HG02840 (cell line): ENCODE measurements around the gene RNF17.
"Not testable (repeated sequence)": the region's sequence is repeated elsewhere in the genome, so short reads cannot be mapped to it uniquely, and the experiment has no call there.

Experiments used
- ATAC-seq: cut with Tn5 transposase; IDR thresholded peaks from one replicate; pipeline ENCODE4 v1.9.1; 2021; ENCODE audit warnings: mild to moderate bottlenecking, moderate library complexity, moderate number of reproducible peaks; ENCODE audit not compliant: unreplicated experiment, low FRiP score

RNF17 gene, protein sequence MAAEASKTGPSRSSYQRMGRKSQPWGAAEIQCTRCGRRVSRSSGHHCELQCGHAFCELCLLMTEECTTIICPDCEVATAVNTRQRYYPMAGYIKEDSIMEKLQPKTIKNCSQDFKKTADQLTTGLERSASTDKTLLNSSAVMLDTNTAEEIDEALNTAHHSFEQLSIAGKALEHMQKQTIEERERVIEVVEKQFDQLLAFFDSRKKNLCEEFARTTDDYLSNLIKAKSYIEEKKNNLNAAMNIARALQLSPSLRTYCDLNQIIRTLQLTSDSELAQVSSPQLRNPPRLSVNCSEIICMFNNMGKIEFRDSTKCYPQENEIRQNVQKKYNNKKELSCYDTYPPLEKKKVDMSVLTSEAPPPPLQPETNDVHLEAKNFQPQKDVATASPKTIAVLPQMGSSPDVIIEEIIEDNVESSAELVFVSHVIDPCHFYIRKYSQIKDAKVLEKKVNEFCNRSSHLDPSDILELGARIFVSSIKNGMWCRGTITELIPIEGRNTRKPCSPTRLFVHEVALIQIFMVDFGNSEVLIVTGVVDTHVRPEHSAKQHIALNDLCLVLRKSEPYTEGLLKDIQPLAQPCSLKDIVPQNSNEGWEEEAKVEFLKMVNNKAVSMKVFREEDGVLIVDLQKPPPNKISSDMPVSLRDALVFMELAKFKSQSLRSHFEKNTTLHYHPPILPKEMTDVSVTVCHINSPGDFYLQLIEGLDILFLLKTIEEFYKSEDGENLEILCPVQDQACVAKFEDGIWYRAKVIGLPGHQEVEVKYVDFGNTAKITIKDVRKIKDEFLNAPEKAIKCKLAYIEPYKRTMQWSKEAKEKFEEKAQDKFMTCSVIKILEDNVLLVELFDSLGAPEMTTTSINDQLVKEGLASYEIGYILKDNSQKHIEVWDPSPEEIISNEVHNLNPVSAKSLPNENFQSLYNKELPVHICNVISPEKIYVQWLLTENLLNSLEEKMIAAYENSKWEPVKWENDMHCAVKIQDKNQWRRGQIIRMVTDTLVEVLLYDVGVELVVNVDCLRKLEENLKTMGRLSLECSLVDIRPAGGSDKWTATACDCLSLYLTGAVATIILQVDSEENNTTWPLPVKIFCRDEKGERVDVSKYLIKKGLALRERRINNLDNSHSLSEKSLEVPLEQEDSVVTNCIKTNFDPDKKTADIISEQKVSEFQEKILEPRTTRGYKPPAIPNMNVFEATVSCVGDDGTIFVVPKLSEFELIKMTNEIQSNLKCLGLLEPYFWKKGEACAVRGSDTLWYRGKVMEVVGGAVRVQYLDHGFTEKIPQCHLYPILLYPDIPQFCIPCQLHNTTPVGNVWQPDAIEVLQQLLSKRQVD (N-terminal part only)

DNA sequence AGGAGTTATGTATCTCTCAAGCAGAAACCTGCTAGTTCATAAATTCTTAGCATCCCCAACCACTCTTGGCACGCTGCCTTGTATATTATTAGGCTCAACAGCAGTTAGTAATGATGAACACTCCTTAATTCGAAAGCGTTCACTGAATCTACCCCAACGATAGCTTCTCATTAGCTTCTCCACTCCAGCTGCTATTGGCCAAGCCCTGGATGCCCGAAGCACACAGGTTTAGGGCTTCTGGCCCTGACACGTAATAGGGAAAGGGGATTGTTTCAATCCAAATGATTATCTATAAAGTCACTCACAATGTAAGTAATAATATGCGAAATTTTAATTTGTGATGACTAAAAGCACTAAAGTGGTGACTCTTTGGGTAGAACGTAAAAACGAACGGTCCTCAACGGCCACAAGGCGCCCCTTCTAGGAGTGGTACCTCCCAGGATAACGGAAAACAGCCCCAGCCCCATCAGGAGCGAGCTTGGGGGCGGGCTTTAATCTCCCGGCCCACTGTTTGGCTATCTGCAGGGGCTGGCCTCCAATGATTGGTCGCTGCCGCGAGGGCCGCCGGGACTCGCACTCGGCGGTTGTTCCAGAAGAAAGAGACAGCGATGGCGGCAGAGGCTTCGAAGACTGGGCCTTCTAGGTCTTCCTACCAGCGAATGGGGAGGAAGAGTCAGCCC, at the start of gene RNF17:
Gene RNF17, plus strand, starts transcription at position 574 of the 680 bp plus-strand sequence. Its CDS starts 35 bp downstream, at position 609.
- ATAC-seq, result no peak

DNA sequence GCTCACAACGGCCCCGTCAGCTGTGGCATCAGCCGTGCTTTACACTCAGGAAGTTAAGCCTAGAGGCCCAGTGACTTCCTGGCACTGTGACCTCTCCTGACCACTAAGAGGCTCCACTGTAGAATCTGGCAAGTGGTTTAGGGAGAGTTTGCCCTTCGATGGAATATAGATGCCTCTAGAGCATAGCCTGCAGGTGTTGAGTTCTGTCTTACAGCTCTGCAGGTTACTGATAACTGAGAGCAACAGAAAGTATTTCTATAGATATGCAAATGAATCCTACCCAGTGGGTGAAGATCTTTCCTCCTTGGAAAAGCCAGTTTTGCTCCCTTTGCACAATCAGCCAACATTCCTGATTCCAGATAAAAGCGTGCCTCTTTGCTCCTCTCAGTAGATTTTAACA, 48.0 kb upstream of the RNF17 start:
- no peak for ATAC-seq

DNA sequence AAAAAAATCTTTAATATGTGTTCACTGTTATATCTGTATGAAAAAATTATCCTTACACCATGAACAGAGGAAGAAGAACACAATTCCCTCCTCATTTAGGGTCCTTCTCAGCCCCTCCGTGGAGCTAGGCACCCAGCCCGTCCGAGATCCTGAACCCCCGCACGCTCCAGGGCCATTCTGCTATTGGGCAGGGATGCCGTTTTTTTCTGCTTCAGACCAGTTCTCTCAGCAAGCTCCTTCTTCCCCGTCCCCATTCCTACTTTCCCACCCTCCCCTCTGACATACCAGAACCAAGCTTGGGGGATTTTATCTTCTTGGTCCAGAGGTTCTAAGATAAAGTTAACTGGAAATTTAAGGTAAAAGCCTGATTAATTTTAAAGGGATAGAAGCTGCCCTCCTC, 47.5 kb upstream of the RNF17 start:
- no peak for ATAC-seq

DNA sequence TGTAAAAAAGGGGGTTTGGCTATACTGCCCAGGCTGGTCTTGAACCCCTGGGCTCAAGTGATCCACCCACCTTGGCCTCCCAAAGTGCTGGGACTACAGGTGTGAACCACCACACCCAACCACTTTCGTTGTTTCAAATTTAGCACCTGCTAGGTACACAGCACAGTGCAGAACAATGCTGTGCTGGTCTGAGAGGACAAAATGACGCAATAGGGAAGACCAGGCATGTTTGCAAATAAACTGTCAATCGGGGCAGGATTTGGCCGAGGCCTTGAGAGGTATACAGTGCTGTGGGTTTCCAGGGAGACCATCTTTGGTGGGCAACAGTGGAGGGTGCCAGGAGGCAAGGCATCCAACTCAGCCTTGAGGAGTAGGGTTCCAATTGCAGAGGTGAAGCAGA, 46.8 kb upstream of the RNF17 start:
- ATAC-seq, result no peak

DNA sequence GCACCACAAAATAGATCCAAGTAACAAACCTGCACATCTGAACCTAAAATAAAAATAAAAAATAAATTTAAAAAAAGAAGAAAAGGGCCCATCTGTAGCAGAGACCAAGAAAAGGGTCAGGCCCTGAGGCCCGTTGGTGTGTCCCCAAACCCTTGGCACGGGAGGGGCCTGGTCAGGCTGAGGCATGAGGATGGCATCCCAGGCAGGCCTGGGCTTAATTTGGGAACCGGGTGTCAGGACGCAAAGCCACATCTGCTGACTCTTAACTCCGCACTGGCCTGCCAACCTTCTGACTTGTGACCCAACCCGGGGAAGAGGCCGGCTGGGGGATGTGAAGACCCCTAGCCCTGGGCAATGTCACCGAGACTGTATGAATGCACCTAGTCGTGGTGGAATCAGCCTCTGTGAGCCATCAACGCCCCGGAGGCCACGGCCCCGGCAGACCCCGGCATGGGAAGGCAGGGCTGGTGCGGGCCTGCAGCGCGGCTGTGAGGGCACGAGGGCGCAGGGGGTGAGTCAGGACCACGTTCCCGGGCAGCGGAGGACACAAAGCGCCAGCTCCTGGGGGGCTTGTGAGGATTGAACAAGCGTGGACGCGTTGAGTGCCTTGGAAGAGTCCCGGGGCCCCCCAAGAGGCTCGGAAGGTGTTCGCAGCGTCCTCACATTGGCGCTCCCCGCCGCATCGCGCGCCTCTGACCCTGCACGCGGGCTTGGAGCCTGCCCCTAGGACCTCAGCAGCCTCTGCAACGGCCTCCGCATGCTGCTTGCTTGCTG, 45.6 kb upstream of the RNF17 start:
- ATAC-seq, result no peak

DNA sequence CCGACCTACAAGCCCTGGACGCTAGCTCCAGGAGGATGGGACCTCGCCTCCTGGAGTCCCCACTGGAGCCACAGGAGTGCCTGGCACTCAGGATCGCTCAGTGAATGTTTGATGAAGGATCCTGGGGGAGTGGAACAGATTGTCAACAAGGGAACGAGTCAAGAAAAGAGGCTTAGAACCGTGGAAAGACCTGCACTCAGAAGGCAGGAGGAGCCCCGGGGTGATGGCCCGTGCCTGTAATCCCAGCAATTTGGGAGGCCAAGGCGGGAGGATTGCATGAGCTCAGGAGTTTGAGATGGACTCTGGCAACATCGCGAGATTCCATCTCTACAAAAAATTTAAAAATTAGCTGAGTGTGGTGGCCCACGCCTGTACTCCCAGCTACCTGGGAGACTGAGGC, 44.8 kb upstream of the RNF17 start:
- no peak for ATAC-seq

DNA sequence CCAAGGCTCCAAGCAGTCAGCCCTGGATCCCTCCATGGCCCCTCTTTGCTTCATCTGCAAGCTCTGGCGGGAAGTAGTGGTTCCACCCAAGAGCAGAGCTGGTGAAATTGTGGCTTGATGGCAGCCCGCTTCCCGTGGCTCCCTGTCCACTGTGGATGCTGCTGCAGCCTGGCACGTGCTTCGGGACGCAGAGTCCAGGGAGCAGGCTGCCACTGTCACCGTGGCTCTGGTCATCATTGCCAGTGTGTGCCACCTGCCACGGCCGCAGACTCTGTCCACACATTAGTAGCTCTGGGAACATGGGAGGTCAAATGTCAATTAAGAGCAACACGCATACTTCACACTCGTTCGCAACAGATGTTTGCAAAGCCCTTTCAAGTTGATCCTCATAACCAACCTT, 40.8 kb upstream of the RNF17 start:
- ATAC-seq, result no peak

DNA sequence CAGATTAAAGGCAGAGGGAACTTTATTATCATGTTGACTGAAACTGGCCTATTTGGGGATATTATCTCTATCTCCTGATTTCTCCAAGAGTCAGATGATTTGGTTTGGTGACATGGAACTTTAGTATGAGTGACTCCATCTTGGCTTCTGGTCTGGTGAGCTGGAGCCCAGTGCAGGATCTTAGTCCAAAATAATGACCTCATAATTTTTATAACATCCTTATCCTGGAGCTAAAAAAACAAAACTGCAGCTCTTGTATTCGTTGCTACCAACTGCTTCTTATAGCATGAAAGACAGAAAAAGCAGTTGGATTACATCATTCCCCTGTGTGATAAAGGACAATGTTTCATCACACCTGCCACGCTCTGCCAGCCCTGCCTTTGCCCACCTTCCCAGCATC, 39.3 kb upstream of the RNF17 start:
- no peak for ATAC-seq

DNA sequence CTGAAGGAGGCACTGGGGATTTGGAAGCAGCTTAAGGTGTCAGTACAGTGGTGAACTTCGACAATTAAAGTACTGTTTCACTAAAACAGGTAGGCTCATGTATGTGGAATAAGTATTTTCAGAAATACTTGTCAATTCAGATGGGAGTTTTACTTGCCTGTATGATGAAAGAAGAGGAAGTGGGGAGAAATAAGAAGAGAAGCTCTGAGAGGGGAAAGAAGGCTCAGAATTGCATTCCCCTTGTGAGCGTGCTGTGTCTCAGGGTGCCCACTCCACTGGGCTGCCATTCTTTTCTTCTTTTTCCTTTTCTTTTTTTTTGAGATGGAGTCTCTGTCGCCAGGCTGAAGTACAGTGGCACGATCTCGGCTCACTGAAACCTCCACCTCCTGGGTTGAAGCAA, 38.6 kb upstream of the RNF17 start:
- no peak for ATAC-seq

DNA sequence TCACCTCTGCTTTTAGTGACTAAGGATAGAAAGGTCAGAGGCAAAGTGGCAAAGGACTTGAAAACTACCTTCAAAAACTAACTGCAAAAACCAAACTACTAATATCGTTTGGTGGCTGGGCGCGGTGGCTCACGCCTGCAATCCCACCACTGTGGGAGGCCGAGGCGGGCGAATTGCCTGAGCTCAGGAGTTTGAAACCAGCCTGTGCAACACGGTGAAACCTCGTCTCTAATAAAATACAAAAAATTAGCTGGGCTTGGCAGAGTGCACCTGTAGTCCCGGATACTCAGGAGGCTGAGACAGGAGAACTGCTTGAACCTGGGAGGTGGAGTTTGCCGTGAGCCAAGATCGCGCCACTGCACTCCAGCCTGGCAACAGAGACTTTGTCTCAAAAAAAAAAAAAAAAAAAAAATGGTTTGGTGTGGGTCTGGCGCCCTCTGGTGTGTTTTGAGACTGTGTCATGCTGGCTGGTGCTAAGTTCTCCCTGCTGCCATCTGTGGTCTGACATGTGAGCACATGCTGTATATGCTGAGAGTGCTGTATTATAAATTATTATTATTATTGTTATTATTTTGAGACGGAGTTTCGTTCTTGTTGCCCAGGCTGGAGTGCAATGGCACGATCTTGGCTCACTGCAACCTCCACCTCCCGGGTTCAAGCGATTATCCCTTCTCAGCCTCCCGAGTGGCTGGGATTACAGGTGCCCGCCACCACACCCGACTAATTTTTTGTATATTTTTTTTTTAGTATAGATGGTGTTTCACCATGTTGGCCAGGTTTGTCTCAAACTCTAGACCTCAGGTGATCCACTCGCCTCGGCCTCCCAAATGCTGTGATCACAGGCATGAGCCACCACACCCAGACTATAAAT, 36.0 kb upstream of the RNF17 start:
- ATAC-seq, result peak; percentile 72

DNA sequence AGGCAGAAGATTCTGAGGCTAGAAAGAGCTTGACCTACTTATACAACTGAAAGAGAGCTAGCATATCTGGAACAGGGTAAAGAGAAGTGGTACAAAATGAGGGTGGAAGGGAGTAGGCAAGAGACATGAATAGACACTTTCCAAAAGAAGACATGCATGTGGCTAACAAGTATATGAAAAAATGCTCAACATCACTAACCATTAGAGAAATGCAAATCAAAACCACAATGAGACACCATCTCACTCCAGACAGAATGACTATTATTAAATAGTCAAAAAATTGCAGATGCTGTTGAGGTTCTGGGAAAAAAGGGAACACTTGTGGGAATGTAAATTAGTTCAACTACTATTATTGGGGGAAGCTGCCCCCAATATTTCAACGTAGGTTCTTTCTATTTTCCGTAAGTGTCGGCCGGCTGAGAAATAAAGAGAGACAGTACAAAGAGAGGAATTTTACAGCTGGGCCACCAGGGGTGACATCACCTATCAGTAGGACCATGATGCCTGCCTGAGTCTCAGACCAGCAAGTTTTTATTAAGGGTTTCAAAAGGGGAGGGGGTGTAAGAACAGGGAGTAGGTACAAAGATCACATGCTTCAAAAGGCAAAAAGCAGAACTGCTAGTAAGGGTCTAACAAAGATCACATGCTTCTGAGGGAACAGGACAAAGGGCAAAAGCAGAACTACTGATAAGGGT, 32.9 kb upstream of the RNF17 start:
- not testable (repeated sequence) for ATAC-seq

DNA sequence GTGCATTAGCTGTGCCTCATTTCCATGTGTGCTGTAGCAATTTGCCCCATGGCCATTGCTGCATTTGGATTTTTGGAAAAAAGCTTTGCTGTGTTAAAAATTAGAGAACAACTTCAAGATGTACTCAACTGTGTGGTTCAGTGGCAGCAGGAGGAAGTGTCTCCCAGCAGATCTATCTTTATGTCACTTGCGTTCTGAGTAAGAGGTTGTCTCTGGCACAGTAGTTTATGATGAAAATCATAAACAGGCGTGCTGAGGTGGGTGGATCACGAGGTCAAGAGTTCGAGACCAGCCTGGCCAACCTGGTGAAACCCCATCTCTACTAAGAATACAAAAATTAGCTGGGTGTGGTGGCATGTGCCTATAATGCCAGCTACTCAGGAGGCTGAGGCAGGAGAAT, 29.0 kb upstream of the RNF17 start:
- no peak for ATAC-seq

DNA sequence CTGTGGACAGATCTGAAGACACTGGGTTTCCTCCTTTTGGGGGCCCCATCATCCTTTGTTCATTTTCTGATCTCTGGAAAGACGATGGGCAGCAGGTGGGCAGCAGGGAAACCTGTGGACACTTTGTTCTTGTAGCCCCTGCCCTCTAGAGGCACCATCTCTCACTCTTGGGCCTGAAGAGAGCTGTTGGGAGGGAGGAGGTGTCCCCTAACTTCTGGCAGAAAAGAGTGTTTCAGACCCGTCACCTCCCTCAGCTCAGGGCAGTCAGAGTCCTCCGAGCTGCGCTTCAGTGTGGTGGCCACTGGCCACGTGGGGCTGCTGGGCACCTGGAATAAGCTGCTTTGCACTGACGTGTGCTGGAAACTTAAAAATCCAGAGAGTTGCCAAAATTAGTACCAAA, 26.9 kb upstream of the RNF17 start:
- no peak for ATAC-seq

DNA sequence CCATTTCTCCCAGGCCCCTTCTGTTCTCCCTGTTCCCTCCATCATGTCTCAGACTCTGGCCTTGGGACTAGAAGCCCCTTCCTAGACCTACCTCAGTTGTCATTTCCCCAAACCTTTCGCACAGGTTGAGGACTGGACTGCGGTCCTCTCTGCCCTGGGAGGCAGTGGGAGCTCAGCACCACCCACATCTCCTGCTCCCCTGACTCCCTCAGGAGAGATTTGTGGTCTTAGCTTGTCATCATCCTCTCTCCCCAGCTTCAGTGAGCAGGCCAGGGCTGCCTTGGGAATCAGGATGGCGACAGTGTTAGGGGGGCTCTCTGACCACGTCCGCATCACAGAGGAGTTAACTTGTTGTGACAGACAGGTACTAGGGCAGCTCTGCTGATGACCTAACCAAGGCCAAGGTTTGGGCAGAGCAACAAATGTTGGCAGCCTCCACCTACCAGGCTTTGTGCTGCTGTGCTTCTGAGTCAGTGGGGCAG, 25.6 kb upstream of the RNF17 start:
- ATAC-seq, result no peak

DNA sequence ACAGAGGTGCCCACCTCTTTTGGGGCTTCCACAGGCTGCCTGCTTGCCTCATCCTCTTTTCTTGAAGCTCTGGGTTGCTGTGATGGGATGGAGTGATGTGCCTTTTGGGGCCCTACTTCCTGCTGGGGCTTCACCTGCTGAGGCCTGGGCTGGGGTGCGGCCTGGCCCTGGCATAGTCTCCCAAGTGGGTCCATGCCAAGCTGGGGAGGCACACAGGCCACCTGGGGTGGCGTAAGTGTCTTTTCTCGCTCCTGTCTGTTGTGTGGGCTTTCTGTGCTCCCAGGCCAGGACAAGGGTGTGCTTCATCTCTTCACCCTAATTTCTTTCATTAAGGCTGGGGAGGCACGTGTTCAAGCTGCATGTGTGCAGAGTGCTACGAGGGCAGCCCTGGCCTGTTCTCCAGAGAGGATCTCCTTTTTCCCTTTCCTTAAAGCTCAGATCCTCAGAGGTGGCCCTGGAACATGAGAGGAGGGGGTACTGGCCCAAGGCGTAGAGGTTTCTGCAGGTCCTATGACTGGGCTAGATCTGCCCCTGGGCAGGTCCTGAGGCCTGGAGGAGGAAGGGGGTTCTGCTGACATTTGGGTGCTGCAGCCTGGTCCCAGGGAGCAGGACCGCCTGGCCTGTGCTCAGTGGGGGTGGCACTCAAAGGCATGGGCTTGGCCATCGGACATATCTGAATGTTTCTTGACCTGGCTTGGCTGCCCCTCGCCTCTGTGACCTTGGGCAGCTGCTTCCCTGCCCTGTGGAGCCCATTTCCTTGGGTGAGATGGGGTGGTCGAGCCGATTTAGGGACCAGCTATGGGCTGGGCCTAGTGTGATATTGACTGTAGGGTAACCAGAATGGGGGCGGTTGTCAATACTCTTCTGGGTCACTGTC, 23.7 kb upstream of the RNF17 start:
- ATAC-seq, result no peak

DNA sequence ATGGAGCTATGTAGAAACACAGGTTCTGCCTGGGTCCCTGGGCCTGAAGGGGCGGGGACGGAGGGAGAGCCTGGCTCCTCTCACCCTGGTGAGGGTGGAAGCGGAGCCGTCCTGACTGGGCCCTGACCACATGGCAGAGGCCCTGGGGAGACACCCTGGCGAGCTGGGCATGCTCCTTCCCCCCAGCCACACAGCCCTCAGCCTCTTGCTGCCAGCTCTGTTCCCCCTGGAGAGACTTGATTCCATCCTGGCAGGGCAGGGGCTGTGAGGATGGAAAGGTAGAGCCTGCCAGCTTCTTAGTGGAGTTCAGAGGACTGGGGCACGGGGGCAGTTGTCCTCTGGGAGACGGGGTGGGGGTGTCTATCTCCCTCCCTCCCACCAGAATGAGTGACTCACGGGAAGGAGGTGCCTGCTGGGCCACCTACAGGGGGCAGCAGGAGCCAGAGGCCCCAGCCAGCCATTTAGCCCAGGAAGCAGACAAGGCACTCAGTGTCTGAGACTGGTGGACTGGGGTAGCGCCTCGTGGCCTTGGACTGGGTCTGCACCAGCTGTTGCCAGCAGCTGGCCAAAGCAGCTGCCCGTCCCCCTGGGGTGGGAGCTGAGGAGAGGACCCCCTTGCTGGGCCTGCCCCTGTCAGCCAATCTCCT, 22.8 kb upstream of the RNF17 start:
- ATAC-seq, result no peak
